ENCODE data around the gene XPO6. TPM values are rescaled to one million over a fixed set of nuclear protein-coding genes. Genes with fewer than 3 reads are reported as not detected.
A peak's percentile ranks its signal among the peaks of the same experiment; 100 is the strongest.

XPO6 gene
- total and polyA plus RNA-seq, 5 donors, result 19.9 to 36.4 (median 32.2) TPM

- H3K4me1 ChIP-seq (ENCODE audit: control insufficient read depth, insufficient read depth, low read length), result peaks cover 3% of the 10 kb centered on the region
- H3K9me3 ChIP-seq (ENCODE audit: control insufficient read depth, low read length), result no peaks in the 10 kb centered on the region
- H3K27ac ChIP-seq (ENCODE audit: low read length), result no peak overlapping the region
- ATAC-seq (no peak), DNase-seq (no peak)
- H3K4me3 ChIP-seq (ENCODE audit: low read length), result no peak overlapping the region
- H3K27me3 ChIP-seq (ENCODE audit: control insufficient read depth, insufficient read depth), result no peaks in the 10 kb centered on the region
- WGBS, result 21% methylated on average over 12 of the region's 12 CpGs
- intact Hi-C loops (cut with DNase I), result loop anchor here in 2 of 4 donors (5.0 to 10.0 kb wide), 3 partner anchors 83 to 425 kb away; no protein-coding TSS in a partner anchor
Observed at GRCh38 chr16:28059841-28060575, 151.8 kb downstream of the XPO6 start.

DNA sequence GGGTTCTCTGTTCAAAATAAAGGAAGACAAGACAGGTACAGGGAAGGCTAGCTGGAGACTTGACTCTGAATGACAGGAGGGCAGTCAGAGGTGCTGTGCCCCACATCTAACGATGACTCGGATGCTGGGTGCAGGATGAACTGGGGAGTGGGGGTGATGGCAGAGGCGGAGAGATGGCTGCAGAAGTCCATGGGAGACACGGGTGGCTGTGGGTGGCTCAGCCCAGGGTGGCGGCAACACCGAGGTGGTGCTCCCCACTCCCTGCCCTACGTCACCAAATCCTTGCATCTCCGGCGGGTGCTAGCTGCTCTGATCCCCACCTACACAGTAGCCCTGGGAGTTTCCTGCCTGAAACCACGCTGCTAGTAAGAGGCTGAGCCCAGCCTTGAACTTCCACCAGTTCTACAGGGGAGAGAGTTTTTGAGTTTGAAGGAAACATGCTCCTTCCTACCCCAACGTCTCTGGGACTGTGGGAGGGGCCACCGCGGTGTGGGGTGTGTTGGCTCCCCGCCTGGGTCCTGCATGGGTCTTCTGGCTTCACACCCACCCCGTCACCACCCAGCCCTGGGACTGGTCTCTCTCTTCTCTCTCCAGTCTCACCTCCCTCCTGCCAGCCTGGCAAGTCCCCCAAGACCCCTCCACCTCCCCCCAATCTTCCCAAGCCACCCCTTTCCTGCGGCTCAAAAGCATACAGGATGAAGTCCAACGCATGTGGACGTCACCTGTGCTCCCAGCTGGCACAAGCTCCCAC, 152.8 kb downstream of the XPO6 start:
- DNase-seq, result no peak
- Histone ChIP-seq H3K4me3 (ENCODE audit: low read length) (no peak overlapping the region), H3K9me3 (ENCODE audit: control insufficient read depth, low read length) (no peaks in the 10 kb centered on the region), H3K27ac (ENCODE audit: low read length) (no peak overlapping the region), H3K27me3 (ENCODE audit: control insufficient read depth, insufficient read depth) (no peaks in the 10 kb centered on the region), H3K4me1 (ENCODE audit: control insufficient read depth, insufficient read depth, low read length) (peaks cover 3% of the 10 kb centered on the region)
- ATAC-seq, result no peak
- intact Hi-C loops (cut with DNase I), result no loop called here
- 63% methylated on average over 18 of the region's 18 CpGs for whole genome bisulfite sequencing

DNA sequence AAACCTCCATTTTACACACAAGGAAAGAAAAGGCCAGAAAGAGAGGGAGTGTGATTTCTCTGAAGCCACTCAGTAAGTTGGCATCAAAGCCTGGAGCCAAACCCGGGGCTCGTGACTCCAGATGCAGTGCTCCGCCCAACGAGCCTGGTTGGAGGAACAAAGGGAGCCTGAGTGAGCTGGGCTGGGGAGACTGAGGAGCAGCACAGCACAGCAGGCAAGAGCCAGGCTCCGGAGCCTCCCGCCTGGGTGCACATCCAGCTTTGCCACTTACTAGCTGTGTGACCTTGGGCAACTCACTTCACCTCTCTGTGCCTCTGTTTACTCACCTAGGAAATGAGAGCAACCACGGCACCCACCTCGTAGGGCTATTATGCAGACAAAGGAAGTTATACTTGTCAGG, 153.8 kb downstream of the XPO6 start:
- H3K9me3 ChIP-seq (ENCODE audit: control insufficient read depth, low read length), result no peaks in the 10 kb centered on the region
- 83% methylated on average over 8 of the region's 8 CpGs for WGBS
- no peak for ATAC-seq
- peaks cover 3% of the 10 kb centered on the region for H3K4me1 ChIP-seq (ENCODE audit: control insufficient read depth, insufficient read depth, low read length)
- DNase-seq, result no peak
- intact Hi-C loops (cut with DNase I), result no loop called here
- H3K4me3 ChIP-seq (ENCODE audit: low read length), result no peak overlapping the region
- no peaks in the 10 kb centered on the region for H3K27me3 ChIP-seq (ENCODE audit: control insufficient read depth, insufficient read depth)
- H3K27ac ChIP-seq (ENCODE audit: low read length), result no peak overlapping the region

DNA sequence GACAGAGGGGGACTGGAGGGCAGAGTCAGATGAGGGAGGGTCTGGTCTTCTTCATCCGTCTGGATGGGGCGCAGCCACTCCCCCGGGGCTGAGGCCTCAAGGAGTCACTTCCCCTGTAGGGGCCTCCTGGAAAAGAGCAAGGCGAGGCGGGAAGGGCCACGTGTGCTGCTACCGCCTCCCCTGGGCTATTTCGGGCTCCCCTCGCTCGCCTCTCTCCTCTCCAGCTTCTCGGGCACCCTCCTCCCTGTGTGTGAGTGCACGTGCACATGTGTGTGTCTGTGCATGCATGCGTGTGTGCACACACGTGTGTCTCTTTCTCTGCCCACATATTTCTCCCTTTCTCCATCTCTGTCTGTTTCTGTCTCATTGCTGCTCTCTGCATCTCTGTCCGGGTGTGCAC, 158.3 kb downstream of the XPO6 start:
- Histone ChIP-seq H3K4me1 (ENCODE audit: control insufficient read depth, insufficient read depth, low read length) (no peaks in the 10 kb centered on the region), H3K27me3 (ENCODE audit: control insufficient read depth, insufficient read depth) (no peaks in the 10 kb centered on the region), H3K27ac (ENCODE audit: low read length) (no peak overlapping the region), H3K4me3 (ENCODE audit: low read length) (no peak overlapping the region), H3K9me3 (ENCODE audit: control insufficient read depth, low read length) (no peaks in the 10 kb centered on the region)
- intact Hi-C loops (cut with DNase I), result no loop called here
- WGBS, result 29% methylated on average over 15 of the region's 15 CpGs
- DNase-seq, result no peak
- peak; percentile 52 to 59 for ATAC-seq

DNA sequence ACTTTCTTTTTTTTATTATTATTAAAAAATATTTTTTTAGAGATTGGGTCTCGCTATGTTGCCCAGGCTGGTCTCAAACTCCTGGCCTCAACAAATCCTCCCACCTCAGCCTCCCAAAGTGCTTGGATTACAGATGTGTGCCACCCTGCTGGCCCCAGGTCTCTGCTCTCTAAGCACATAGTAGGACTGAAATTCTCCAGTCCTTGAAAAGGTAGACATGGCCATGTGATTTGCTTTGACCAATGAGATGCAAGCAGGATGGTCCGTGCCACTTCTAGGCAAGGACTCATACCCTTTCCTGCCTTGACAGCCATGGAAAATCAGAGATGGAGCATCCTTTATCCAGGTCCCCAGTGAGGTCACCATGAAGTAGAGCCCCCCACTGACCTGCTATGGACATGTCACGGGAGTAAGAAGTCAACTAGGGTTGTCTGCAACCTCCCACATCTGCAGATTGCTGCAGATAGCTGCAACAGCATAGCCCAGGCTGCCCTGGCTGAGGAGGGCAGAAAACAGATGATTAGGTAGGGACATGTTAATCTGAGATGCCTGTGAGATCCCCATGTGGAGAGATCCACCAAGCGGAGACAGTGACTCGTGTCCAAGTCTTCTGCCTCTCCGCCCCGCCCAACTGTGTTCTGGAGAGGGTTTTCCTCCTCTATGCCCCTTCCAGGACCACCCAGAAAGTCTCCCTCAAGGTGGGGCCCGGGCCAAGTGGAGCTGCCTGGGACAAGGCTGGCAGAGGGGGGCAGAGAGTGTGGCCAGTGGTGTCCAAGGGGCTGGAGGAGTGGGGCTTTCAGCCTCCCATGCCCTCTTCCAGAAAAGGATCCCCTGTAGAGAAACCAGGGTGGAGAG, 159.3 kb downstream of the XPO6 start:
- Histone ChIP-seq H3K4me3 (ENCODE audit: low read length) (no peak overlapping the region), H3K9me3 (ENCODE audit: control insufficient read depth, low read length) (no peaks in the 10 kb centered on the region), H3K4me1 (ENCODE audit: control insufficient read depth, insufficient read depth, low read length) (no peaks in the 10 kb centered on the region), H3K27ac (ENCODE audit: low read length) (no peak overlapping the region), H3K27me3 (ENCODE audit: control insufficient read depth, insufficient read depth) (no peaks in the 10 kb centered on the region)
- intact Hi-C loops (cut with DNase I), result no loop called here
- WGBS, result 77% methylated on average over 8 of the region's 8 CpGs
- ATAC-seq (no peak), DNase-seq (no peak)

GRCh38 chr16:28051486-28051885, 160.3 kb downstream of the XPO6 start:
- DNase-seq, result no peak
- ATAC-seq, result no peak
- H3K4me3 ChIP-seq (ENCODE audit: low read length), result no peak overlapping the region
- H3K4me1 ChIP-seq (ENCODE audit: control insufficient read depth, insufficient read depth, low read length), result no peaks in the 10 kb centered on the region
- no peaks in the 10 kb centered on the region for H3K9me3 ChIP-seq (ENCODE audit: control insufficient read depth, low read length)
- WGBS, result 83% methylated on average over 7 of the region's 7 CpGs
- intact Hi-C loops (cut with DNase I), result no loop called here
- no peaks in the 10 kb centered on the region for H3K27me3 ChIP-seq (ENCODE audit: control insufficient read depth, insufficient read depth)
- H3K27ac ChIP-seq (ENCODE audit: low read length), result no peak overlapping the region

Other genes starting within 250 kb of the XPO6 start
- 10 to 100 TPM; 29.5 to 44.8 (median 35.0) TPM for gene GSG1L, start 148.3 kb downstream of the XPO6 start, total RNA-seq
- gene GSG1L, start 148.3 kb downstream of the XPO6 start, polyA plus RNA-seq, result 30.4 TPM
- 1 to 10 TPM in 2 of 4 donors, under 1 TPM in 2; 0.19 to 1.3 (median 0.99) TPM for gene SBK1, start 80.6 kb upstream of the XPO6 start, total RNA-seq
- gene SBK1, start 80.6 kb upstream of the XPO6 start, polyA plus RNA-seq, result 1.2 TPM
- 1 to 10 TPM in 1 of 4 donors, under 1 TPM in 1, not detected in 2; 0.94 to 1.4 TPM for gene NPIPB6, start 151.5 kb upstream of the XPO6 start, total RNA-seq
- gene NPIPB6, start 151.5 kb upstream of the XPO6 start, polyA plus RNA-seq, result 0.45 TPM
- gene EIF3CL, start 191.9 kb upstream of the XPO6 start, total RNA-seq, result 10 to 100 TPM; 17.4 to 54.2 (median 28.0) TPM
- gene EIF3CL, start 191.9 kb upstream of the XPO6 start, polyA plus RNA-seq, result 43.7 TPM